H9 (cell line): ENCODE data around the gene PRMT7. TPM values are rescaled to one million over a fixed set of nuclear protein-coding genes. Genes with fewer than 3 reads are reported as not detected.

ENCODE experiments used
- DNase-seq: peaks from one replicate; pipeline ENCODE4 v3.0.0-alpha.2; 2017
- H2AFZ ChIP-seq: one replicate; pipeline ENCODE4 v1.6.1; 2013; ENCODE audit warnings: mild to moderate bottlenecking, low read length, control low read depth, moderate library complexity
- H2AK5ac ChIP-seq: 2 replicates; pipeline ENCODE4 v1.6.1; 2013; ENCODE audit warnings: low read length, control low read depth, mixed read lengths; ENCODE audit not compliant: insufficient read length
- H2BK120ac ChIP-seq: one replicate; pipeline ENCODE4 v1.6.1; 2013; ENCODE audit warnings: low read depth, mild to moderate bottlenecking, low read length, control low read depth, inconsistent platforms; ENCODE audit not compliant: poor library complexity, severe bottlenecking
- H2BK12ac ChIP-seq: 2 replicates; pipeline ENCODE4 v1.6.1; 2013; ENCODE audit warnings: low read length, control low read depth, mixed read lengths, low read depth; ENCODE audit not compliant: insufficient read length
- H2BK15ac ChIP-seq: 2 replicates; pipeline ENCODE4 v1.6.1; 2013; ENCODE audit warnings: low read depth, low read length, control low read depth
- H2BK20ac ChIP-seq: one replicate; pipeline ENCODE4 v1.6.1; 2013; ENCODE audit warnings: low read depth, mild to moderate bottlenecking, low read length, control low read depth, inconsistent platforms; ENCODE audit not compliant: poor library complexity, severe bottlenecking
- H2BK5ac ChIP-seq: 2 replicates; pipeline ENCODE4 v1.6.1; 2013; ENCODE audit warnings: low read length, control low read depth, mixed read lengths; ENCODE audit not compliant: insufficient read length
- H3K14ac ChIP-seq: 2 replicates; pipeline ENCODE4 v1.6.1; 2013; ENCODE audit warnings: low read length, control low read depth; ENCODE audit not compliant: insufficient read depth
- H3K18ac ChIP-seq: 2 replicates; pipeline ENCODE4 v1.6.1; 2013; ENCODE audit warnings: low read depth, mild to moderate bottlenecking, mixed read lengths, low read length, control low read depth; ENCODE audit not compliant: insufficient read length
- H3K23ac ChIP-seq: 2 replicates; pipeline ENCODE4 v1.6.1; 2013; ENCODE audit warnings: low read length, control low read depth, mixed read lengths, low read depth; ENCODE audit not compliant: insufficient read length
- H3K23me2 ChIP-seq: 2 replicates; pipeline ENCODE4 v1.6.1; 2013; ENCODE audit warnings: low read depth, mild to moderate bottlenecking, mixed read lengths, low read length, control low read depth; ENCODE audit not compliant: insufficient read length, poor library complexity, severe bottlenecking
- H3K27ac ChIP-seq: 2 replicates; pipeline ENCODE4 v1.5.1; 2013; ENCODE audit warnings: low read length, control low read depth, mixed read lengths, low read depth; ENCODE audit not compliant: insufficient read length
- H3K27me3 ChIP-seq: 2 replicates; pipeline ENCODE4 v1.6.1; 2013; ENCODE audit warnings: low read length, control low read depth, inconsistent platforms; ENCODE audit not compliant: insufficient read depth
- H3K4ac ChIP-seq: 2 replicates; pipeline ENCODE4 v1.6.1; 2013; ENCODE audit warnings: low read depth, mild to moderate bottlenecking, control low read depth, inconsistent platforms, low read length, moderate library complexity
- H3K4me1 ChIP-seq: 2 replicates; pipeline ENCODE4 v1.6.1; 2013; ENCODE audit warnings: low read length, control low read depth, inconsistent platforms; ENCODE audit not compliant: insufficient read depth
- H3K4me2 ChIP-seq: 2 replicates; pipeline ENCODE4 v1.6.1; 2013; ENCODE audit warnings: low read length, control low read depth, mixed read lengths; ENCODE audit not compliant: insufficient read length, insufficient read depth
- H3K56ac ChIP-seq: 2 replicates; pipeline ENCODE4 v1.6.1; 2013; ENCODE audit warnings: low read depth, mild to moderate bottlenecking, mixed read lengths, low read length, control low read depth; ENCODE audit not compliant: insufficient read length
- H3K79me1 ChIP-seq: 2 replicates; pipeline ENCODE4 v1.6.1; 2013; ENCODE audit warnings: low read depth, mild to moderate bottlenecking, moderate library complexity, low read length, control low read depth, inconsistent platforms; ENCODE audit not compliant: insufficient read depth, poor library complexity, severe bottlenecking
- H3K79me2 ChIP-seq: 2 replicates; pipeline ENCODE4 v1.6.1; 2013; ENCODE audit warnings: low read length, control low read depth, inconsistent platforms; ENCODE audit not compliant: insufficient read depth
- H3K9ac ChIP-seq: 2 replicates; pipeline ENCODE4 v1.6.1; 2013; ENCODE audit warnings: low read length, control low read depth, mixed read lengths; ENCODE audit not compliant: insufficient read length; ENCODE audit errors: extremely low read depth
- H3K9me3 ChIP-seq: one replicate; pipeline ENCODE4 v1.6.1; 2013; ENCODE audit warnings: low read depth, low read length, inconsistent platforms; ENCODE audit not compliant: control insufficient read depth
- H3T11ph ChIP-seq: one replicate; pipeline ENCODE4 v1.6.1; 2013; ENCODE audit warnings: mild to moderate bottlenecking, low read length, control low read depth, inconsistent platforms
- H4K20me1 ChIP-seq: one replicate; pipeline ENCODE4 v1.6.1; 2013; ENCODE audit not compliant: control insufficient read depth, insufficient read length, insufficient read depth
- H4K5ac ChIP-seq: 2 replicates; pipeline ENCODE4 v1.6.1; 2013; ENCODE audit warnings: low read depth, mild to moderate bottlenecking, mixed read lengths, low read length, control low read depth; ENCODE audit not compliant: insufficient read length
- H4K8ac ChIP-seq: replicated peaks from 2 replicates; pipeline ENCODE4 v1.6.1; 2013; ENCODE audit warnings: low read length, control low read depth, mixed read lengths, low read depth; ENCODE audit not compliant: insufficient read length
- H4K91ac ChIP-seq: 2 replicates; pipeline ENCODE4 v1.6.1; 2013; ENCODE audit warnings: low read depth, mild to moderate bottlenecking, moderate library complexity, mixed read lengths, low read length, control low read depth; ENCODE audit not compliant: insufficient read length
- H3K27ac Mint-ChIP-seq, 3 experiments: 2 replicates in 2 of 3; 3 replicates in 1 of 3; pipeline ENCODE4 v1.8.0; 2020 to 2021; ENCODE audit warnings: mixed read lengths in 3 of 3, mild to moderate bottlenecking in 1 of 3, moderate library complexity in 1 of 3
- H3K27me3 Mint-ChIP-seq: 2 replicates; pipeline ENCODE4 v1.8.0; 2021; ENCODE audit warnings: low read depth, mild to moderate bottlenecking, moderate library complexity, mixed read lengths
- H3K36me3 Mint-ChIP-seq, 3 experiments: 2 replicates in 2 of 3; 3 replicates in 1 of 3; pipeline ENCODE4 v1.8.0; 2020 to 2021; ENCODE audit warnings: low read depth in 3 of 3, mixed read lengths in 3 of 3; ENCODE audit not compliant: insufficient read depth in 1 of 3
- H3K4me1 Mint-ChIP-seq, 2 experiments: 2 replicates each; pipeline ENCODE4 v1.8.0; 2020; ENCODE audit warnings: mixed read lengths in 2 of 2
- H3K4me3 Mint-ChIP-seq, 2 experiments: 2 replicates in 1 of 2; 3 replicates in 1 of 2; pipeline ENCODE4 v1.8.0; 2020 to 2021; ENCODE audit warnings: mild to moderate bottlenecking in 2 of 2, mixed read lengths in 2 of 2, moderate library complexity in 1 of 2
- H3K9me3 Mint-ChIP-seq, 2 experiments: 2 replicates in 1 of 2; 3 replicates in 1 of 2; pipeline ENCODE4 v1.8.0; 2020; ENCODE audit warnings: mild to moderate bottlenecking in 2 of 2, mixed read lengths in 2 of 2, moderate library complexity in 1 of 2
- CTCF ChIP-seq: fragments of 200-600 bp; sonication (generic); conservative IDR thresholded peaks from 3 replicates; pipeline ENCODE4 v1.8.0; 2021; ENCODE audit warnings: antibody characterized with exemption, mild to moderate bottlenecking
- WGBS: extraction: QIAGEN DNeasy Blood & Tissue Kit; methylation state at CpG from one replicate; pipeline ENCODE4 v1.1.7; 2013; ENCODE audit warnings: missing lambda C conversion rate, low lambda C conversion rate, mixed read lengths; ENCODE audit not compliant: insufficient read length; ENCODE audit errors: extremely low coverage; 5-methylcytosine and 5-hydroxymethylcytosine counted together
- total RNA-seq: library from RNA; stranded (reverse); gene quantifications from 2 replicates; pipeline ENCODE4 v1.2.1, GENCODE V29; 2021

Gene PRMT7
- total RNA-seq, 1 experiment from 2014 or later, result 56.6 TPM

- H3K56ac ChIP-seq, result no peak overlapping the region
- no peak overlapping the region for H4K8ac ChIP-seq
- no peaks in the 10 kb centered on the region for H3K27me3 ChIP-seq
- H4K91ac ChIP-seq, result no peak overlapping the region
- no peak for TF ChIP-seq CTCF
- 0 out of 4 replicates have a peak, but pooled peaks cover 0 to 5% of the 10 kb centered on the region in 2 experiments for H3K4me1 Mint-ChIP-seq
- no peak overlapping the region for H3K14ac ChIP-seq
- no peaks in the 10 kb centered on the region for H3K9me3 Mint-ChIP-seq
- no peak overlapping the region for H2BK120ac ChIP-seq
- no peak overlapping the region for H3K27ac Mint-ChIP-seq
- H3K4ac ChIP-seq, result no peak overlapping the region
- no peak overlapping the region for H3K4me3 Mint-ChIP-seq
- H2BK20ac ChIP-seq, result no peak overlapping the region
- H3T11ph ChIP-seq, result no peak overlapping the region
- WGBS, result no CpG with 5 or more reads among the region's 9 CpGs
- H3K36me3 Mint-ChIP-seq, result peaks cover 9 to 43% (median 39%) of the 10 kb centered on the region in 3 experiments; a peak in 6 of 7 replicates
- no peak overlapping the region for H2BK12ac ChIP-seq
- H3K23ac ChIP-seq, result no peak overlapping the region
- H3K79me1 ChIP-seq, result no peaks in the 10 kb centered on the region
- H4K20me1 ChIP-seq, result no peaks in the 10 kb centered on the region
- H2AK5ac ChIP-seq, result no peak overlapping the region
- no peaks in the 10 kb centered on the region for H3K4me1 ChIP-seq
- DNase-seq, result no peak
- no peak overlapping the region for H2BK5ac ChIP-seq
- no peaks in the 10 kb centered on the region for H3K27me3 Mint-ChIP-seq
- no peak overlapping the region for H4K5ac ChIP-seq
- H2AFZ ChIP-seq, result no peak overlapping the region
- no peak overlapping the region for H3K9ac ChIP-seq
- no peaks in the 10 kb centered on the region for H3K9me3 ChIP-seq
- no peak overlapping the region for H2BK15ac ChIP-seq
- H3K23me2 ChIP-seq, result no peaks in the 10 kb centered on the region
- no peak overlapping the region for H3K27ac ChIP-seq
- no peak overlapping the region for H3K18ac ChIP-seq
- no peaks in the 10 kb centered on the region for H3K79me2 ChIP-seq
- H3K4me2 ChIP-seq, result no peak overlapping the region
Observed at GRCh38 chr16:68357521-68357922, 46.7 kb downstream of the PRMT7 start.
